NOMO-1 (cell line): ENCODE measurements around the gene TIMM21.
A peak's percentile ranks its signal among the peaks of the same experiment; 100 is the strongest.

ENCODE experiments used
- DNase-seq, 2 experiments: peaks; one replicate each; lab custom pipeline; 2025; ENCODE audit not compliant: unreplicated experiment in 2 of 2; lab: John Stamatoyannopoulos, UW

TIMM21 gene

DNA sequence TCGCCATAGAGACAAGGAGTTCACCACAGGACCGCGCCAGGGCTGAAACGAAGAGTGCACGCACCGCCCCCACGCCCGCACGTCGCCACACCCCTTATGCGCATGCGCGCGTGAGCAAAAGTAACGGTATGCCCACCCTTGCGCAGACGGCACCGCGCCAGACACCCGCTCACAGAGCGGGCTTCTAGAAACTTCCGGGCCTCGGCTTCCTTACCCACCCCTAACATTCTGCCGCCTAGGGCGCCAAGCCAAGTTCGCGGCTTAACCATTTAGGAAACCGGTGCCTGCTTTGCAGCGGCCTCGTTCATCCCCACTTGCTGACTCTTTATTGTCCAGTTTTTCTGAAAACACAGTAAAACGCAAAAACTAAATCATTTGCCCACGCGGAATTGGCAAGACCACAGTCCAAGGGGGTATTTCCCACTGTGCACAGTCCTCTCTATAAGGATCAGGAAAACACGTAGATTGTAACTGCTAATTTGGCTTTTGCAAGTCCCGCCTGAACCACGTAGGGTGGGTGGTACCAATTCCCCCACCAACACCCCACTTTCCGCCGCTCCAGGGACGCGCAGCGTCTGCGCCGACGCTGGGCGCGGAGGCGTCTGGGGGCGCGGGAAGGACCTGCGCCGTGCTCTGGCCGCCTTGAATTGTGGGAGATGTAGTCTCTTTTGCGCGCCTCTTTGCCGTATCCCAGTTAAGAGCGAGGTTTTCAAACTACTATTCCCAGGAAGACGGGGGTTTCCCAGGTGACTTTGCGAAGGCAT lies at the start of gene TIMM21, which contains the start of gene FBXO15:
Gene TIMM21 (plus strand): TSS at position 745 of the 764 bp plus-strand sequence. CDS start 286 bp downstream, outside the sequence.
Gene FBXO15 (minus strand): TSS at position 56 of the 764 bp plus-strand sequence. CDS start 49 bp downstream, at position 7.
- peak; percentile 98 for DNase-seq

DNA sequence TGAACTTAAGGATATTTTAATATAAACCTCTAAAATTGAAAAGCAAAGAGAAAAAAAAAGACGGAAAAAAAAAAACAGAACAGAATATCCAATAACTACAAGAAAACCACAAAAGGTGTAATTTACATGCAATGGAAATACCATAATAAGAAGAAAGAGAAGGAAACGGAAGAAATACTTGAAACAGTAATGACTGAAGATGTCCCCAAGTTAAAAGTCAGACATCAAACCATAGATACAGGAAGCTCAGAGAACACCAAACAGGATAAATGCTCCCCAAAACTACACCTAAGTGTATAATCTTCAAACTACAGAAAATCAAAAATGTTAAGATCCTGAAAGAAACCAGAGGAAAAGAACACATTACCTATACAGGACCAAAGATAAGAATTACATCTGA lies 39.9 kb upstream of the TIMM21 start:
- DNase-seq: no peak

- DNase-seq: no peak
Measured at GRCh38 chr18:74110149-74110548, 38.2 kb upstream of the TIMM21 start.

GRCh38 chr18:74110976-74111375 lies 37.3 kb upstream of the TIMM21 start:
- no peak for DNase-seq

GRCh38 chr18:74113711-74114110 lies 34.6 kb upstream of the TIMM21 start:
- no peak for DNase-seq

DNA sequence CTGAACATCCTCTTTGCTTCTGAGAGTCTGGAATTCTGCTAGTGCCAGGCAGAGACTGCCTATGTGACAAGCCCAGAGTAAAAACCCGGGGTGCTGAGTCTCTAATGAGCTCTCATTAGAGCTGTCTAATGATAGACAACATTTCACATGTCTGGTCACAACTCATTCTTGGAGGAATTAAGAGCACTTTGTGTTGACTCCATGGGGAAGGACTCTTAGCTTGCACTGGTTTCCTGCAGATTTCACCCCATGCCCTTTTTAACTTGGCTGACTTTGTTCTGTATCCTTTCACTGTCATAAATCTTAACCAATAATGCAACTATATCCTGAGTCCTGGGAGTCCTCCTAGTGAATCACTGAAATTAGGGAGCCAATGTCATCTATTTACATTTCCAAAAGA lies 34.2 kb upstream of the TIMM21 start:
- no peak for DNase-seq

GRCh38 chr18:74115046-74115445 lies 33.3 kb upstream of the TIMM21 start:
- DNase-seq: no peak

DNA sequence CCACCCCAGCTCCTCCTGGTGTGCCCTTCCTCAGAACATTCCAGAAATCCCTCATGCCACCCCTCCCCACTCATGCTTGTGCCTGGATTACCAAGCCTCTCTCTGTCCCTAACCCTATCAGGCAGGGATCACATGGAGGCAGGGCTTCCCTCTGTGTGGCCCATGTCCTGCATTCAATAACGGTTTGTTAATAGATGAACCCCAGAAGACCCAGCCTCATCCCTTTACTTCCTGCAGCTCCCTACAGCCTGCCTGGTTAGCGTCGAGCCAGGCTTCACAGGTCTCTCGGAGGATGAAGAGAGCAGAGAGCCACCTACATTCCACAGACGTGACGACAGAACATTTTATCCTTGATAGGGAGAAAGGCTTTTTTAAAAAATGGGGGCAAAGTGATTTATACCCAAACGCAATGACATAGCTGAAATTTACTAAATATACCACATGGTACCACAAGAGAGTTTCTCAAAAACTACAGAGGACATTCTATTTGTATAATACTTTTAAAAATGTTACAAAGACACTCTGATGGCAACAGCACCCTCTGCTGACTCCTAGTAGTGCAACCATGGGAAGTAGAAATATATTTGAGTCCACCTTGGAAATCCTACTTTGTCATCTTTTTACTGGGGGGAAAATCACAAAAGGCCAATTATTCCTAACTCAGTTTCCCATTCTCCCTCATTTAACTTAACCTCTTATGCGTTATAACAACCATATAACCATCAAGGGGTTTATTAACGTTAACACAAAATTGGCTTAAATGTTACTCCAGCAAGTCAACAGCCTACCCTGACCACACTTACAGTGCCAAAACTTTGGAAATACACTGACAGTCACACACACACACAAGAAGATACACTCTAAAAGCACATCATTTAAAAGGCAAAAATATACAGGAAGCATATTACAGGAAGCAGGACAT lies 31.4 kb upstream of the TIMM21 start:
- DNase-seq: peak in 1 of 2 experiments; percentile 25

- DNase-seq: no peak
Measured at GRCh38 chr18:74123200-74123599, 25.1 kb upstream of the TIMM21 start.

- no peak for DNase-seq
Measured at GRCh38 chr18:74124642-74125041, 23.7 kb upstream of the TIMM21 start.

DNA sequence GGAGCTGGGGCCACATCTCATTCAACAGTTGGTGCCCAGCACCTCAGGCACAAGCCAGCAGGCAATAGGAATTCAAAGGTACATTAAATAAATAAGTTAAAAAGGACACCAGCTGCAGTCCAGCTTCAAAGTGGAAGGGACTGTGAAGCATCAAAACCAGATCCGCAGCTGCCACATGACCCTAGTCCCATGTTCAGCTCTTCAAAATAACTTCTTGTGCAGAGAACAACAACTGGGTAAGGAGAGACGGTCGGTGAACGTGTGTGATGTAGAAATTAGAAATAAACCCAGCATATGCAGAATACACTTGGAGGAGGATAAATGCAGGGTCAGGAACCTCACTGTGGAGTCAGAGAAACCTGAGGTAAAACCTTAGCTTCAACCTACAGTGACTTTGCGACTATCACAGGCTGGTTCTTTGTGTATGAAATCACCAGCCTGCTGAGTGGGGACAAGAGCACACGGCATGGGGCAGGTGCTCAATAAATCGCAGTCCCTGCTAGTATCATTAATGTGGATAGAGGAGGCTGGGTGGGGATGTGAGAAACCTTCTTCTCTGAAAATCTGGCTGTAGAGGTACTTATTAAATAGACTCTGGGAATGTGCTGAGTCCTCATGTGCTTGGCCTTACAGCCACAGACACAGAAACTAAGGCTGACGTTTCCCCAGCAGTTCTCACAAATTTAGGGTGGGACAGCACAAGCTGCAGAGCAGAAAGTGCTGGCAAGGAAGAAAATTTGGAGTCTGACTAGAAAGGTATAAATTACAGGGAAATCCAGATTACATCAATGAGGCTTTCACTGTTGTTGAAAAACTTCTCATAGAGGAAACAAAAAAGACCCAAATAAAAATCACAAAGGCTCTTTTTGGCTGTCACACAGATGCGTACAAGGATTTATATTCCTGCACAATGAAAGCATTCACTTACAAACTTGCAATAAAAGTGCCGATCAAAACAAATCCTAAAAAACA lies 21.4 kb upstream of the TIMM21 start:
- no peak for DNase-seq

DNA sequence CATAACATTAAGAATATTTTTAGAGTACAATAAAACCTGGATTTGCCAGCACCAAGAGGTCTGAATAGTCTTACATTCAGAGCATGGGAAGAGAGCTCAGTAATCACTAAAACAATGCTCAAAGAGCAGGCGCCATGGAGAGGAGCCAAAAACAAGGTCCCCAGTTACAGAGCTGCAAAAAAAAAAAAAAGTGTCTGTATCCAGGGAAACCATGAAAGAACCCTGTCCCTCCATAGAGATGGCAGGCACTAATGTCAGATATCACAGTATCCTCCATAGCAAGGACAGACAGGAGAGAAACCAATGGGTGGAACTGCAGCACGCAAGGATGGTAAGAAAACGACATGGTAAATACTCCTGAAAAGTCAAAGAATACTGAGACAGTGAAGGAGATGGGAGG lies 20.2 kb upstream of the TIMM21 start:
- no peak for DNase-seq

DNA sequence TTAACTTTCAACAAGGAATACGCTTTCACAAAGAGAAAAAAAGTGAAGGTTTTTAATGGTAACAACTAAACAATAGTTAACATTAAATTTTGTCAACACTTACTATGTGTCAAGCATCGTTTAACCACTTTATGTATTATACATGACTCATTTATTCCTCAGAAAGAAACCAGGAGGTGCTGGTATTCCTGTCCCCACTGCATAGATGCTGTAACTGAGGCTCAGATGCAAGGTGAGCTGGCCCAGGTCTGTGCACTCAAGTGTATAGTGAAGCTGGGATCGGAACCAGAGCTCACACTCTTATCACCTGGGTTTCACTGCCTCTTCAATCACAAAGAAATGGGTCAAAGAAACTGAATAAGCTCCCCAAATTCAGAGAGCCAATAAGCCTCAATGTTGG lies 17.2 kb upstream of the TIMM21 start:
- no peak for DNase-seq

DNA sequence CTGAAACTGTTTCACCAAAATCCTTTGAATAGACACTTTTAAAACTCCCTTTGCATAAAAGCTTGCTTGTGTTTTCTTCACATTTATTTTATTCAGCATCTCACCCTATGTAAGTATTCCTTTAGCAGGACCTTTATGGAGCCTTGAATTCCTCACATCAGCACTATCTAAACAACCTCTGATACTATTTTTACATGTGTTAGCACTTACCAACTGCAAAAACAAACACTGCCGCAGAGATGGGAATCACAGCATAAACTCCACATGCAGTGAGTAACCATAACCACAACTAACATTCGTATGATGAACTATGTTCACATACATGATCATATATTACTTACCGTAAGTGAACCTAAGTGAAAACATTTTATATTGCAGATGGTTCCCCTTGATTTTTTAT lies 16.1 kb upstream of the TIMM21 start:
- no peak for DNase-seq

DNA sequence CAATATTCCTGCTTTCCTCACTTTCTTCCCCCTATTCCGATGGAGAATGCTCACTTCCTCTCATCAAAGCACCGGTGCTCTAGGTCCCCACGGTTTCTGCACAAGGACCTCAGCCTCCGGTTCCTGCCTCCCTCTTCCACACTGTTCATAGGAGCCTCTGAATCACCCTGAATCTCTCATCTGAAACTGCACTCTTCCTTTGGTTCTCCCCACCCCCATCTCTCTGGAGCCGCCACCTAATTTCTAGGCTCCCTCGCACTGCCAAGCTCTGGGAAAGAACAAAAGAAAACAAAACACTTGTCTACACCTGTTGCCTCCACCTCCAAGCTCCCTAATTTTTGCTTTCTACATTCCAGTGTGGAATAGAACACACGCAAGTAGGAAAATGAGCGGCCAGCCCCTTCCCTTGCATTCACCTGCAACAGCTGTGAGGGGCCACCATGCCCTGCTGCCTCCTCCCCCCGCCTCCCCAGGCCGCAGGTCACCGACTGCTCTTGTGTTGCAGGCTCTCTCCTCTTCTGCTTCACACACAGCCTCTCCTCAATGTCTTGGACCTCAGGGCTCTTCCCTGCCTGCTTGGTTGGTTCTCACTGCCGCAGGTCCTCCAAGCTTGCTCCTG lies 10.3 kb upstream of the TIMM21 start:
- no peak for DNase-seq

DNA sequence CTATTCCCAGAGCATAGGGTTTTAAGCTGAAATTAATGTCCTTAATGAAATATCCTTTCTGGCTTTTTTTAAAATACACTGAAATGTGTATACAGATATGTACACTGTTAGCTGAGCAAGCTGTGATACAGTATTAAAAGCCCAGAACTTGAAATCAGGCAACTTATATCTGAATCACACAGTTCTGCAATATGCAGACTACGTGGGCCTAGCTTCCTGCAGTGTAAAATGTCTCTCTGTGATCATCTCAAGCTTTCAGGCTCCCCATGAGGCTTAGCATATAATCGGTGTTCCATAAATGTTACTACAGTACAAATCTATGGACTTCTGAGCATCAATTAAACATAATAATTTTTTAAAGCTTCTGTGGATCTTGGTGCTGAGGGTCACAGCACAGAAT lies 8.9 kb upstream of the TIMM21 start:
- DNase-seq: peak in 1 of 2 experiments; percentile 10

GRCh38 chr18:74139888-74140287 lies 8.4 kb upstream of the TIMM21 start:
- DNase-seq: peak; percentile 6 to 52

DNA sequence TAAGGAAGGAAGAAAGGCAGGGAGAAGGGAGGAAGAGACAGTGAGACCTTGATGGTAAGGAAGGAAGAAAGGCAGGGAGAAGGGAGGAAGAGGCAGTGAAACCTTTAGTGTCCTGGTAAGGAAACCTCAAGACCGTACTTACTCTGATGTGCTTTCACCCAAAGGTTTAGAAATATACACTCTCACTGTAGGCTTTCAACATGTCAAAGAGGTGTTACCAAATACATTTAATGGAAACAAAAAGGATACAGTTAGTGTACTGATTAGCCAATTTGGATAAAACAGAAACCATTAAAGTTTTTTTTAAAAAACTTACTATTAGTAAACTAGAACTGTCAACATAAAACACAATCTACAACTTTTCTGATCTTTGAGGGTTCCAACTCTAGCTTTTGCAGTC lies 7.7 kb upstream of the TIMM21 start:
- peak in 1 of 2 experiments; percentile 49 for DNase-seq

DNA sequence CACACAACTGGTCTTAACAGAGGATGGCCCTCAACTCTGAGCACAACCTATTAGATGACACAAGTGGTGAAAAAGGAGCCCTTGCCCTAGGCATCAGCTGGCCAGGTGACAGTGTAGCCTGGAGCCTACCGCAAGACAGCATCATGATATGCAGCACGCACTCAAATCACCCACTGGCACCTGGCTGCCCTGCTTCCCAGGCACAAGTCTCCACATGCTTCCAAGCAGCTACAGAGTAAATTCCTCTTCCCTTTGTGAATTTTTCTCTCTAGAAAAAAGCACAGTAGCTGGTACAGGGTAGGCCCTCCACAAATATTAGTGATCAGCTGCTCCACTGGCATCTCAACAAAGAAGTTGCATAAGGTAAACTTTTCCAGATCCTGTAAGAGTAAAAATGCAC lies 6.7 kb upstream of the TIMM21 start:
- DNase-seq: no peak

GRCh38 chr18:74142252-74142651 lies 6.1 kb upstream of the TIMM21 start:
- no peak for DNase-seq
